ENCODE data around the gene TICRR.

The TICRR gene

DNA sequence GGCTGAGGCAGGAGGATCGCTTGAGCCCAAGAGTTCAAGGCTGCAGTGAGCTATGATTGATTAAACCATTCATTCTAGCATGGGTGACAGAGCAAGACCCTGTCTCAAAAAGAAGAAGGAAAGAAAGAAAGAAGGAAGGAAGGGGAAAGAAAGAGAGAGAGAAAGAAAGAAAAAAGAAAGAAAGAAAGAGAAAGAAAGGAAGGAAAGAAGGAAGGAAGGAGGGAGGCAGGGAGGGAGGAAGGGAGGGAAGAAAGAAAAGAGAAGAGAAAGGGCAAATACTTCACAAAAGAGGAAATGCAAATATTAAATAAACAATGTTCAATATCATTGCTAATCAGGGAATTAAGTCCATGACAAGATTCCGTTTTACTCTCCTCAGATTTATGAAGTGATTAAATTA lies 84.0 kb downstream of the TICRR start:
- no peak overlapping the region for H3K27ac ChIP-seq
- no peak for TF ChIP-seq ZFX (IDR thresholded peaks at IDR 0.05; ENCODE audit: borderline replicate concordance)

DNA sequence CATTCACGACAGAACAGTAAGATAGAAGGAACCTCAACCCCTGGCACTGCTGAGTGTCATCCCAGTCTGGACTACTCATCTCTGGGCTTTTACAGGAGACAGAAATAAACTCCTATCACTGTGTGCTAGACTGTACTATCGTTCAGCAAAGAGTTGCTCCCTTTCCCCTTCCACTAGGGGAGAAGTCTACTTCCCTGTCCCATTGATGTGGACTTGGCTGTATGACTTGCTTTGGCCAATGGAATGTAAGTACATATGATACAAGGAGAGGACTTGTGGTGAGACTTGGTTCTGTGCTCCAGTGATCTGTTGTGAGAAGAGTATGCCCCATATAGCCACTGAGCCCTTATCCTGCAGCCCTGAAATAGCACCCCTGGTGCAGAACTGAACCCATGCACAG lies 85.3 kb downstream of the TICRR start:
- no peak overlapping the region for H3K27ac ChIP-seq
- TF ChIP-seq ZFX (IDR thresholded peaks at IDR 0.05; ENCODE audit: borderline replicate concordance): no peak

DNA sequence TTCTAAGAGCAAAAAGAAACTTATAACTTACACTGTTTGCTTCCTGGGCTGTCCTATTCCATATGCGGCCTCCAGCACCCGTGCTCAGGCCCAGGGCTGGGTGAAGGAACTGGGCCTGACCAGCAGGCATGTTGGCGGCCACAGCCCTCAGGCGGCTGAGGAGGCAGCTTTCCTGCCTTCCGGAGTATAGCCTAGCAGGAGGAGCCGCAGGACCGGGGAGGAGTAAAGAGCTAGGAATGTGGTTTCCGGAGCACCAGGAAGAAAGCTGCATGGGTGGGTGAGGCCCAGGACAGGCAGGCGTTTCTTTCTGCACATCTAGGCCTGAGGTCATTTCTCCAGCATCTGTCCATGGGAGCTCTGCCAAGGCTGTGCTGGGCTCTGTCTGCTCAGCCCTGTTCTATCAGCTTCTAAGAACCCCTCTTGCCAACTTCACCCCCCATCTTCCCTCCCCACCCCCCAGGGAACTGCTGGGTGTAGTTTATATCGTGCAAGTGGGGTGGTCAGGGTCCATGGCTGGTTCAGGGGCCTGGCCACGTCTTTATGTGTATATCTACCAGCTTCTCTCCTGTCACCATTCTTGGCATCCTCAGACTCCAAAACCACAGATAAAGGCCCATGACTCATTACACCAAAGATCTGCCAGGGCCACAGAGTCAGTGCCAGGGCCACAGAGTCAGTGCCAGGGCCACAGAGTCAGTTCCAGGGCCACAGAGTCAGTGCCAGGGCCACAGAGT lies 87.8 kb downstream of the TICRR start:
- TF ChIP-seq, protein P1, sequence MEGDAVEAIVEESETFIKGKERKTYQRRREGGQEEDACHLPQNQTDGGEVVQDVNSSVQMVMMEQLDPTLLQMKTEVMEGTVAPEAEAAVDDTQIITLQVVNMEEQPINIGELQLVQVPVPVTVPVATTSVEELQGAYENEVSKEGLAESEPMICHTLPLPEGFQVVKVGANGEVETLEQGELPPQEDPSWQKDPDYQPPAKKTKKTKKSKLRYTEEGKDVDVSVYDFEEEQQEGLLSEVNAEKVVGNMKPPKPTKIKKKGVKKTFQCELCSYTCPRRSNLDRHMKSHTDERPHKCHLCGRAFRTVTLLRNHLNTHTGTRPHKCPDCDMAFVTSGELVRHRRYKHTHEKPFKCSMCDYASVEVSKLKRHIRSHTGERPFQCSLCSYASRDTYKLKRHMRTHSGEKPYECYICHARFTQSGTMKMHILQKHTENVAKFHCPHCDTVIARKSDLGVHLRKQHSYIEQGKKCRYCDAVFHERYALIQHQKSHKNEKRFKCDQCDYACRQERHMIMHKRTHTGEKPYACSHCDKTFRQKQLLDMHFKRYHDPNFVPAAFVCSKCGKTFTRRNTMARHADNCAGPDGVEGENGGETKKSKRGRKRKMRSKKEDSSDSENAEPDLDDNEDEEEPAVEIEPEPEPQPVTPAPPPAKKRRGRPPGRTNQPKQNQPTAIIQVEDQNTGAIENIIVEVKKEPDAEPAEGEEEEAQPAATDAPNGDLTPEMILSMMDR (IDR thresholded peaks at IDR 0.05): no peak
- no peak for TF ChIP-seq ZFX (IDR thresholded peaks at IDR 0.05; ENCODE audit: borderline replicate concordance)
- H3K27ac ChIP-seq: no peak overlapping the region

DNA sequence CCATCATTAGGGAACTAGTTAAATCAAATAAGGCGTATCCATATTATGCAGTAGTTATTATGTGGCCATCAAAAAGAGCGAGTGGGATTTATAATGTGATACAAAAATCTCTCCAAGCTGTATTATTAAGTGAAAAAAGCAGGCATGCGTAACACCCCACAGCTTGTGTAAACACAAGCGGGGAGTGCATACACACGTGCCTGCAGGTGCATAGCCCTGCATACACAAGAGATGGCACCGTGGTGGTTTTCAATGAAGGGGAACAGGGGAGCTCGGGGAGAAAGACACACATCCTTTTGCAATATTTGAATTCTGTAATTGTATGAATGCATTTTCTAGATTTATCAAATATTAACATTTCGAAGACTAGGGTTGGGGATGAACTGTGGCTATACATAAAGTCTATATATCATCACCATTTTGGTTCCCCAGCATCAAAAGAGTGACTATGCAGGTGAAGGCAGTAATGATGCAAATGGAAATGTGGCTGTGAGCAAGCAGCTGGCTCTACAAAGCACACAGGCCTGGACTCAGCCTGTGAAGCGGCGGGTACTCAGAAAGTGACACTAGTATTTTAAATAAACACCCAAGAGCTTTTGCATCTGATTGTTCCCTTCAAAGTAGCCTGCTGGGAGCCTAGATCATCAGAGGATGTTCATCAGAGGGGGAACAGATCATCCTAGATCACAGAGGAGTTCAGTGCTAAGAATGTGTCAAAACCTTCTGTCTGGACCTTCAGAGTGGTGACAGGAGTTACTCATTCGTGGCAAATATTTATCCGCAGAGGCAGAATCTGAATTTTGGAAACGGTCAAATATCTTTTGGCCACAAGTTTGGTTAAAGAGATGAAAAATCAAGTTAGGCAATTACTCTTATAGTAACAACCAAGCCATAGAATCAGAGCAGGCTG lies 89.4 kb downstream of the TICRR start:
- TF ChIP-seq ZFX (IDR thresholded peaks at IDR 0.05; ENCODE audit: borderline replicate concordance): no peak
- TF ChIP-seq, protein P1 (IDR thresholded peaks at IDR 0.05): no peak
- no peak overlapping the region for H3K27ac ChIP-seq

DNA sequence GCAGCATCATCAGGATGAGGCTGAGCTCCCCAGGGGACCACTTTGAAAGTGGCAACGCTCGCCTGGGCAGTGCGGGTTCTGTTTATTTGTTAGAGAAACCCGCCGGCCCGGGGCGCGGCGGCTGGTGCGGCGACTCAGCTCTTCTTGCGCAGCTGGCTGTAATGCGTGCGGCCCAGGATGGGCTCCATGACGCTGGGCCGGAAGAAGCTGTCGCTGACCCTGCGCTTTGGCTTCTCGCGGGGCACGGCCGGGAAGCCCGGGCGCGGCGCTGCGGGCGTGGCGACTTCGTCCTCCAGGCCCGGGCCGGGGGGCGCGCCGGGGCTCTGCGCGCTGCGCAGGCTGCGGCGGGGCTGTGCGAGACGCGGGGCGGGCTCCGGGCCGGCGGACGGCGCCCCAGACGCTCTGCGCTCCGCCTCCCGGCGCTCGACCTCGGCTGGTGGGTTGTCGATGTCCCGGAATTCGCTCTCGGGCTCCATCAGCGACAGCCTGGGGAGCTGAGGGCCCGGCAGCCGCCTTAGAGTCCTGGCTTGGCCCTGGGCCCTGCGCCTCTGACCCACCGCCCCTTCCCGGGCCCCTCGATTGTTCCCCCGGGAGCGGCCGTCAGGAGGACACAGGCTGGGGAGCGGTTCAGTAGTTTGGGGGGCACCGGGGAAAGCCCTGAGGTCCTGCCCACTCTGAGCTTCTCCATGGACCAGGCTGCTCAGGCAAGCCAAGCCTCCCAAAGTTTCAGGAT lies 90.3 kb downstream of the TICRR start:
- H3K27ac ChIP-seq: no peak overlapping the region
- no peak for TF ChIP-seq ZFX (IDR thresholded peaks at IDR 0.05; ENCODE audit: borderline replicate concordance)
- TF ChIP-seq, protein P1 (IDR thresholded peaks at IDR 0.05): no peak

DNA sequence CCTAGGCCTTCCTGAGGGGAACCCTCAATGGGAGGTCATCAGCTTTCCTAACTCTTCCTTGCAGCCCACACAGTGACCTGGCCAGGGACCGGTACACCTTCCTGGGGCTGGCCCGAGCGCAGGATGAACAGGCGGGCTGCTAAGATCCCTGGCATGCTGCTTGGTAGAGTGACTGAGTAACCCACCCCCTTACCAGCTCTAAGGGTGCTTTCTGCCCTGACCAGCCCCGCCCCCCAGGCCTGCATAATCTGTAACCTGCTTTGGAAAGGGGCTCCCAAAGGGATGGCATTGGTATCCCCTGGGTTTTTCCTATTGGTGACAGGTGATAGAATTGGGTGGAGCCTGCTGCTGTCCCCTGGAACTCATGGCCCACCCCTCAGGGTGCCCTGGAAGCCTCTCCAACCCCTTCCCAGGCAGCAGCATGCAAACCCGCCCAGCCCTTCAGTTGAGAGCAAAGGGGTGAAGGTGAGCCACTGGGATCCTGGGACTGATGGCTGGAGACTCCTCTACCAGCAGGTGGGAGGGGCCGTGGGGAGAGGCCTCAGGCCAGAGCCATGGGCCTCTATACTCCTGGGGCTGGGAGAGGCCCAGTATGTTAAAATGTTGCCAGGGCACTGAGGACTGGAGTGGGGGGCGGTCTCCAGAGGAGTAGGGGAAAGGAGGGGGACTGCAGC lies 91.1 kb downstream of the TICRR start:
- H3K27ac ChIP-seq: no peak overlapping the region

DNA sequence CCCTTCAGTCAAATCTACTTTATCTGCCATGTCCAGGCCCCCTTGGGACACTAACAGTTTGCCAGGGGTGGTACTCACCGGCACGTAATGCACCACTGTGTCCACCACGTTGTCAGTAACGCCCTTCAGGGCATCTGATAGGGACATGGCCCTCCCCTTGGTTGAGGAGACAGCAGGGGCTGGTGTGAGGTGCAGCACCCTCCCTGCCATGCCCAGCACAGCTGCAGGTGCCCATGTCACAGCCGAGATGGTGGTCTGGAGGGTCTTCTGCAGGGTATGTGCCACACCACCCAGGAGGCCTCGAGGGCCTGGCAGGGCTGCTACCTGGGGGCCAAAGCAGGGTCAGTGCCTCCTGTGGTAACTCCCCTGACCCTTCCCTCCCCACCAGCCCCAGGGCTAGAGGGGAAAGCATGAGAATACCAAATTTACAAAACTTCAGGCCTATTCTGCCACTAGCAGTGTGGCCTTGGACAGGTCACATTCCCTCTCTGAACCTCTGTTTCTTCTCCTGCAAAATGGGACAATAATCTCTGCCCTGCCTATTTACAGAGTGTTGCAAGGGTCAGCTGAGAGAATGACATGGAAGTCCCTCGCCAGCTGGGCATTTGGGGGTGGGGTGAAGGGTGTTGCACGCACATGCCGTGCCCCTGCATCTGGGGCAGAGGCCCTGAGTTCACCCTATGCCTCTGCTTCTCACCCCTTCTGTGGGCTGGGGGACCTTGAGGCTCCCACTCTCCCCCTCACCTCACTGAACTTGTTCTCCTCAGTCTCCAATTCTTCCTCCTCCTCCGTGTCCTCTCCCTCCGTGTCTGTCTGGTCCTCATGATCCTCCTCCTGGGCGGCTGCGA lies 91.8 kb downstream of the TICRR start:
- no peak overlapping the region for H3K27ac ChIP-seq
- TF ChIP-seq, protein P1 (IDR thresholded peaks at IDR 0.05): no peak
- no peak for TF ChIP-seq ZFX (IDR thresholded peaks at IDR 0.05; ENCODE audit: borderline replicate concordance)

More for the DNA sequence above, 91.1 kb downstream of the TICRR start:
- TF ChIP-seq, protein P1 (IDR thresholded peaks at IDR 0.05): no peak
- TF ChIP-seq ZFX (IDR thresholded peaks at IDR 0.05; ENCODE audit: borderline replicate concordance): no peak

All from 22Rv1 (cell line).